ENCODE results near the gene MGAT1. TPM values are rescaled to one million over a fixed set of nuclear protein-coding genes. Genes with fewer than 3 reads are reported as not detected.

The MGAT1 gene
- total and polyA plus RNA-seq, 2 of the 8 experiments (the other 6 are each of a cell fraction or from before 2014, with no cell fraction given) = 66.8 to 77.0 TPM

GRCh38 chr5:180799902-180800801 lies 2.5 kb downstream of the MGAT1 start (continued):
- no peak for TF ChIP-seq MAFK (IDR thresholded peaks at IDR 0.05; ENCODE audit: low read depth, low read length)
- TF ChIP-seq BACH1 (IDR thresholded peaks at IDR 0.05; ENCODE audit: low read length) = no peak
- TF ChIP-seq YY1 (IDR thresholded peaks at IDR 0.05; ENCODE audit: low read depth, low read length) = no peak
- TF ChIP-seq NRF1 (IDR thresholded peaks at IDR 0.05; ENCODE audit: low read depth, low read length) = no peak
- no peak for TF ChIP-seq BCL11A (IDR thresholded peaks at IDR 0.05; ENCODE audit: low read depth in 2 of 2, low read length in 2 of 2)
- TF ChIP-seq EP300 (IDR thresholded peaks at IDR 0.05; ENCODE audit: borderline replicate concordance in 1 of 2, low read depth in 2 of 2, low read length in 2 of 2) = no peak
- no peak for TF ChIP-seq KDM1A (IDR thresholded peaks at IDR 0.05; ENCODE audit: borderline replicate concordance, low read length)
- no peak for TF ChIP-seq ZNF274 (IDR thresholded peaks at IDR 0.05; ENCODE audit: borderline replicate concordance, extremely low read depth, low read length)
- no peak for TF ChIP-seq RXRA (IDR thresholded peaks at IDR 0.05; ENCODE audit: insufficient read depth, low read depth, low read length)
